ENCODE results near the gene ITIH4. TPM values are rescaled to one million over a fixed set of nuclear protein-coding genes. Genes with fewer than 3 reads are reported as not detected.
A peak's percentile ranks its signal among the peaks of the same experiment; 100 is the strongest.

Gene ITIH4
- total RNA-seq, 1 donor from 2014 or later: 8.0 TPM

GRCh38 chr3:52771702-52772101 is 58.8 kb downstream of the ITIH4 start:
- no peak for TF ChIP-seq CTCF (IDR thresholded peaks at IDR 0.05; ENCODE audit: partially characterized antibody, unreplicated experiment)
- peaks cover 4% of the 10 kb centered on the region for H3K9me3 Mint-ChIP-seq (ENCODE audit: unreplicated experiment)
- H3K27ac Mint-ChIP-seq (ENCODE audit: unreplicated experiment): no peak overlapping the region
- peaks cover 15% of the 10 kb centered on the region for H3K4me1 Mint-ChIP-seq (ENCODE audit: low read depth, unreplicated experiment)
- DNase-seq: no peak
- peaks cover 8% of the 10 kb centered on the region for H3K27me3 Mint-ChIP-seq (ENCODE audit: unreplicated experiment)
- H3K4me3 Mint-ChIP-seq (ENCODE audit: unreplicated experiment): peak overlapping the region; percentile 96
- H3K36me3 Mint-ChIP-seq (ENCODE audit: unreplicated experiment): no peaks in the 10 kb centered on the region

- H3K4me3 Mint-ChIP-seq (ENCODE audit: unreplicated experiment): peak overlapping the region; percentile 96
- peaks cover 4% of the 10 kb centered on the region for H3K9me3 Mint-ChIP-seq (ENCODE audit: unreplicated experiment)
- H3K27me3 Mint-ChIP-seq (ENCODE audit: unreplicated experiment): peaks cover 8% of the 10 kb centered on the region
- H3K36me3 Mint-ChIP-seq (ENCODE audit: unreplicated experiment): no peaks in the 10 kb centered on the region
- H3K27ac Mint-ChIP-seq (ENCODE audit: unreplicated experiment): peak overlapping the region; percentile 96
- no peak for TF ChIP-seq CTCF (IDR thresholded peaks at IDR 0.05; ENCODE audit: partially characterized antibody, unreplicated experiment)
- peaks cover 15% of the 10 kb centered on the region for H3K4me1 Mint-ChIP-seq (ENCODE audit: low read depth, unreplicated experiment)
- no peak for DNase-seq
These were observed 59.2 kb downstream of the ITIH4 start for GRCh38 chr3:52771334-52771681.

- DNase-seq: peak; percentile 96
- Mint-ChIP-seq H3K4me3 (ENCODE audit: unreplicated experiment) (peak within 1 kb of the TSS; percentile 96), H3K27me3 (ENCODE audit: unreplicated experiment) (peaks cover 8% of the 10 kb centered on the region), H3K36me3 (ENCODE audit: unreplicated experiment) (no peaks in the 10 kb centered on the region), H3K4me1 (ENCODE audit: low read depth, unreplicated experiment) (peaks cover 15% of the 10 kb centered on the region), H3K9me3 (ENCODE audit: unreplicated experiment) (peaks cover 4% of the 10 kb centered on the region), H3K27ac (ENCODE audit: unreplicated experiment) (peak within 1 kb of the TSS; percentile 96)
- no peak for TF ChIP-seq CTCF (IDR thresholded peaks at IDR 0.05; ENCODE audit: partially characterized antibody, unreplicated experiment)
These were observed 59.8 kb downstream of the ITIH4 start, which contains the start of gene NEK4 for GRCh38 chr3:52770496-52771333. NEK4 (minus strand) TSS chr3:52770940; CDS start chr3:52770746, 194 bp downstream.

- peak overlapping the region; percentile 24 for H3K27ac Mint-ChIP-seq (ENCODE audit: unreplicated experiment)
- H3K27me3 Mint-ChIP-seq (ENCODE audit: unreplicated experiment): peaks cover 8% of the 10 kb centered on the region
- TF ChIP-seq CTCF (IDR thresholded peaks at IDR 0.05; ENCODE audit: partially characterized antibody, unreplicated experiment): no peak
- H3K9me3 Mint-ChIP-seq (ENCODE audit: unreplicated experiment): peaks cover 4% of the 10 kb centered on the region
- H3K4me3 Mint-ChIP-seq (ENCODE audit: unreplicated experiment): peak overlapping the region; percentile 96
- DNase-seq: no peak
- peaks cover 15% of the 10 kb centered on the region for H3K4me1 Mint-ChIP-seq (ENCODE audit: low read depth, unreplicated experiment)
- no peaks in the 10 kb centered on the region for H3K36me3 Mint-ChIP-seq (ENCODE audit: unreplicated experiment)
These were observed 60.6 kb downstream of the ITIH4 start for GRCh38 chr3:52769786-52770455.

GRCh38 chr3:52763466-52763865 is 67.0 kb downstream of the ITIH4 start:
- Mint-ChIP-seq H3K36me3 (ENCODE audit: unreplicated experiment) (no peaks in the 10 kb centered on the region), H3K4me3 (ENCODE audit: unreplicated experiment) (no peak overlapping the region), H3K9me3 (ENCODE audit: unreplicated experiment) (no peaks in the 10 kb centered on the region), H3K27ac (ENCODE audit: unreplicated experiment) (no peak overlapping the region), H3K4me1 (ENCODE audit: low read depth, unreplicated experiment) (no peaks in the 10 kb centered on the region), H3K27me3 (ENCODE audit: unreplicated experiment) (no peaks in the 10 kb centered on the region)
- no peak for TF ChIP-seq CTCF (IDR thresholded peaks at IDR 0.05; ENCODE audit: partially characterized antibody, unreplicated experiment)
- DNase-seq: no peak

Measured in glutamatergic neuron (in vitro differentiated cells).